K562 treated with DMSO at 1 percent for 24 hours (cell line): ENCODE results near the gene NALF2. TPM values are rescaled to one million over a fixed set of nuclear protein-coding genes. Genes with fewer than 3 reads are reported as not detected.

Experiments used
- total RNA-seq: library from RNA; unstranded; fragments of 300-600 nt; gene quantifications from 2 replicates; pipeline ENCODE4 v1.2.3, GENCODE V29; 2022; ENCODE audit warnings: low read depth; ENCODE audit not compliant: insufficient read depth

NALF2 gene
- total RNA-seq = not detected in 2 replicates

DNA sequence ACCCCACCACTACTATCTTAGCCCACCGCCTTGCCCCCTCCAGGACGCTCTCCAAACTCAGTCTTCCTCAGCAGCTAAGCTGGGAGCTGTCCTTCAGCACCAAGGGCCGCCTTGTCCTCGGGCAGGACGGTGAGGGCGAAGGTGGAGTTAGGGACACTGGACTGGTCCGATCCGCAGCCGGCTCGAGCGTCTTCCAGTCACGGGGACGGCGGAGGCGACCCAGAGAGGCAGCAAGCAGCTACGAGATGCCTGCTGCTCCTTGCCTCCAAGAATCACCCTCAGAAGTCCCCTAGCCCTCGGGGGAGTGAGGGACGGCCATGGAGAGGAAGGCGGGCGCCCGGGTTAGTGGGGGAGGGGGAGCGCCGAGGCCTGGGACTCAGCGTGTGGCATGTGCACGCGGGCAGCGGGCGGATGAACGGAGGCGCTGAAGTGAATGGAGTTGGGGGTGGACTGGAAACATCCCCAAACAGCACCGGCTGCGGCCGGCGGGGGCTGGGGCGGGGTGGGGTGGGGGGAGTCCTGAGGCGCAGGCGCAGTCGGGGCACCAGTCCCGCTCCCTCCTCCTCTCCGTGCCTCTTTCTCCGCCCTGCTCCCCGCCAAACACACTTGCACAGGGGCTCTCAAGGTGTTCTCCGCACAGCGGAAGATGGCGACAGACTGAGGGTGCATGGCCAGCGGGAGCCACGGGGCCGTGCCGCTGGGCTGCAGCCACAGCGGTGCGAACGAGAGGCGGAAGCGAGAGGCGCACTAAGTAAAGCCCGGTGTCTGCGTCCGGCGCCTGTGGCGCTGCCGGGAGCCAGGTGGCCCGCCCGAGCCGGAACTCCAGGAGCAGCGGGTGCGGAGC lies at the start of gene NALF2:
TSS of gene NALF2 (plus strand) at position 545 of the 844 bp plus-strand sequence. CDS start 957 bp downstream, outside the sequence.

Other genes starting within 250 kb of the NALF2 start
- gene EDA, start 111.8 kb downstream of the NALF2 start, total RNA-seq = 0.74 and 1.9 TPM in 2 replicates